ENCODE data around the gene SLC38A9.

- TF ChIP-seq TAF1 (IDR thresholded peaks at IDR 0.05; ENCODE audit: low read depth, low read length) (no peak), POLR2A (IDR thresholded peaks at IDR 0.05; ENCODE audit: control extremely low read depth in 1 of 2, low read depth in 2 of 2, low read length in 2 of 2) (no peak), POLR2AphosphoS5 (IDR thresholded peaks at IDR 0.05; ENCODE audit: low read depth, low read length) (no peak), MAFK (IDR thresholded peaks at IDR 0.05; ENCODE audit: low read depth, low read length) (no peak), KDM1A (IDR thresholded peaks at IDR 0.05; ENCODE audit: borderline replicate concordance, low read length) (no peak), BACH1 (IDR thresholded peaks at IDR 0.05; ENCODE audit: low read length) (no peak), BCL11A (IDR thresholded peaks at IDR 0.05; ENCODE audit: low read depth in 2 of 2, low read length in 2 of 2) (no peak), CEBPB (IDR thresholded peaks at IDR 0.05; ENCODE audit: low read depth, low read length) (no peak), CBX8 (IDR thresholded peaks at IDR 0.05; ENCODE audit: borderline replicate concordance, low read depth, low read length) (no peak), CHD1 (IDR thresholded peaks at IDR 0.05; ENCODE audit: low read depth, low read length) (no peak), GABPA (IDR thresholded peaks at IDR 0.05; ENCODE audit: borderline replicate concordance, insufficient read depth, low read length) (no peak), SP1 (IDR thresholded peaks at IDR 0.05; ENCODE audit: low read depth, low read length) (no peak), SUZ12 (IDR thresholded peaks at IDR 0.05; ENCODE audit: low read length) (no peak)
- TF ChIP-seq, protein P1, sequence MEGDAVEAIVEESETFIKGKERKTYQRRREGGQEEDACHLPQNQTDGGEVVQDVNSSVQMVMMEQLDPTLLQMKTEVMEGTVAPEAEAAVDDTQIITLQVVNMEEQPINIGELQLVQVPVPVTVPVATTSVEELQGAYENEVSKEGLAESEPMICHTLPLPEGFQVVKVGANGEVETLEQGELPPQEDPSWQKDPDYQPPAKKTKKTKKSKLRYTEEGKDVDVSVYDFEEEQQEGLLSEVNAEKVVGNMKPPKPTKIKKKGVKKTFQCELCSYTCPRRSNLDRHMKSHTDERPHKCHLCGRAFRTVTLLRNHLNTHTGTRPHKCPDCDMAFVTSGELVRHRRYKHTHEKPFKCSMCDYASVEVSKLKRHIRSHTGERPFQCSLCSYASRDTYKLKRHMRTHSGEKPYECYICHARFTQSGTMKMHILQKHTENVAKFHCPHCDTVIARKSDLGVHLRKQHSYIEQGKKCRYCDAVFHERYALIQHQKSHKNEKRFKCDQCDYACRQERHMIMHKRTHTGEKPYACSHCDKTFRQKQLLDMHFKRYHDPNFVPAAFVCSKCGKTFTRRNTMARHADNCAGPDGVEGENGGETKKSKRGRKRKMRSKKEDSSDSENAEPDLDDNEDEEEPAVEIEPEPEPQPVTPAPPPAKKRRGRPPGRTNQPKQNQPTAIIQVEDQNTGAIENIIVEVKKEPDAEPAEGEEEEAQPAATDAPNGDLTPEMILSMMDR (IDR thresholded peaks at IDR 0.05; ENCODE audit: control extremely low read depth in 1 of 3, insufficient read depth in 1 of 3, low read depth in 1 of 3, low read length in 3 of 3) = no peak
These were observed 91.9 kb downstream of the SLC38A9 start for GRCh38 chr5:55620009-55620765.

Measured in H1 (cell line).